Nephron progenitor cell (in vitro differentiated cells): ENCODE results near the gene KAT2A.

Experiments
- DNase-seq: peaks from one replicate; pipeline ENCODE4 v3.0.0; 2021
- H3K27ac Mint-ChIP-seq: 2 replicates; pipeline ENCODE4 v1.8.0; 2021; ENCODE audit warnings: mild to moderate bottlenecking, moderate library complexity, mixed read lengths
- H3K27me3 Mint-ChIP-seq: 2 replicates; pipeline ENCODE4 v1.8.0; 2021; ENCODE audit warnings: mild to moderate bottlenecking, low read depth, mixed read lengths; ENCODE audit not compliant: poor library complexity
- H3K36me3 Mint-ChIP-seq: 2 replicates; pipeline ENCODE4 v1.8.0; 2021; ENCODE audit warnings: low read depth, mixed read lengths
- H3K4me1 Mint-ChIP-seq: 2 replicates; pipeline ENCODE4 v1.8.0; 2021; ENCODE audit warnings: mixed read lengths
- H3K4me3 Mint-ChIP-seq: 2 replicates; pipeline ENCODE4 v1.8.0; 2021; ENCODE audit warnings: mild to moderate bottlenecking, moderate library complexity, mixed read lengths
- H3K9me3 Mint-ChIP-seq: 2 replicates; pipeline ENCODE4 v1.8.0; 2021; ENCODE audit warnings: mild to moderate bottlenecking, moderate library complexity, mixed read lengths
- CTCF ChIP-seq: fragments of 200-600 bp; sonication (generic); IDR thresholded peaks from 2 replicates; pipeline ENCODE4 v1.5.0; 2021; ENCODE audit warnings: antibody characterized with exemption

KAT2A gene

DNA sequence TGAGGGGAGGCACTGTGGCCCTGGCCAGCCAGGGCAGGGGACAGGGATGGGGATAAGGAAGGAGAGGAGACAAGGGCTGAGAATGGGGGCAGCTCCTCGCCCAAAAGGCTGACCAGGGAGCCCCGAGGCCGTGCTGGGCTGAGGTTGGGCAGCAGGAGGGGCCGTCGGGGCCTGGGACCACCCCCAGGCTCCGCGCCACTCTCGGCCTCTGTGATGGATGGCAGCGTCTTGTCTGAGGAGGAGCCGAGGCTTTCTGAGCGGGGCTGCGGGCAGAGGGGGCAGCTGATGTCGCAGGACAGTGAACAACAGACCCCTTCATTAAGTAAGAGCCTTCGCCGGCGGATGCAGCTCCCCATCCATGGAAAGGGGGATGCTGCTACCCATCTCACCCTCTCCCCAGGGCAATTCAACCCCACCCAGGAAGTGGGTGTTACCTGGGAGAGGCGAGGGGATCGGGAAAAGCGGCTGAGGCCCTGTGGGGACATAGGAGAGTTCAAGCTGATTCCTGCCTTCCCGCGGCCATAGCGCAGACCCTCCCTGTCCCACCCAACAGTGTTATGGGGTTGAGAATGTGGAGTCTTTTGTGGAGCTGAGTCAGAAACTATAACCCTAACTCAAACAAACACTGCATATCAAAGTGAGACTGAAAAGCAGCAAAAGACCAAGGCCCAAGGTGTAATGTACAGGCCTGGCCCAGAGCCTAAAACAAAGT, 42.7 kb upstream of the KAT2A start:
- no peak for DNase-seq
- Mint-ChIP-seq H3K27ac (no peak overlapping the region), H3K36me3 (no peaks in the 10 kb centered on the region), H3K9me3 (no peaks in the 10 kb centered on the region), H3K4me3 (no peak overlapping the region), H3K4me1 (peaks cover 23% of the 10 kb centered on the region), H3K27me3 (peaks cover 16% of the 10 kb centered on the region)
- TF ChIP-seq CTCF = no peak

GRCh38 chr17:42163113-42163512, 41.9 kb upstream of the KAT2A start:
- peak; percentile 36 for DNase-seq
- no peaks in the 10 kb centered on the region for H3K36me3 Mint-ChIP-seq
- H3K4me3 Mint-ChIP-seq = no peak overlapping the region
- no peak overlapping the region for H3K27ac Mint-ChIP-seq
- peaks cover 23% of the 10 kb centered on the region for H3K4me1 Mint-ChIP-seq
- TF ChIP-seq CTCF = peak; percentile 31
- peaks cover 16% of the 10 kb centered on the region for H3K27me3 Mint-ChIP-seq
- no peaks in the 10 kb centered on the region for H3K9me3 Mint-ChIP-seq

DNA sequence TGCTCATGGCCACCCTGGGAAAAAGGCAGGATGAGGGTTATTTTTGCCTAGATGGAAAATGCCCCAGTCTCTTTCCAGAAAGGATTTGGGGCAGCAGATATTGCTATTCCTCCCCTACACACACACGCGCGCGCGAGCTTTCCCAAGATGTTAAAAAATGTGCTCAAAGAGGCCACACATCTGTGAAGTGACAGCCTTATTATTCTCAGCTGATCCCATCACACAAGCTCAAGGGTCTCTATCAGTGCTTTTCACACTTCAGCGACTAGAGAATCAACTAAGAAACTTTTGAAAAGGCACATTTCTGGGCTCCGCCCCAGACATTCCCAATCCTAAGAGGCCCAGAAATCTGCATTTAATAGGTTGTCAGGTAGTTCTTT, 39.4 kb upstream of the KAT2A start:
- no peak for TF ChIP-seq CTCF
- no peak overlapping the region for H3K4me3 Mint-ChIP-seq
- no peaks in the 10 kb centered on the region for H3K9me3 Mint-ChIP-seq
- peaks cover 15% of the 10 kb centered on the region for H3K27me3 Mint-ChIP-seq
- H3K36me3 Mint-ChIP-seq = no peaks in the 10 kb centered on the region
- DNase-seq = no peak
- H3K4me1 Mint-ChIP-seq = peaks cover 31% of the 10 kb centered on the region
- H3K27ac Mint-ChIP-seq = no peak overlapping the region

DNA sequence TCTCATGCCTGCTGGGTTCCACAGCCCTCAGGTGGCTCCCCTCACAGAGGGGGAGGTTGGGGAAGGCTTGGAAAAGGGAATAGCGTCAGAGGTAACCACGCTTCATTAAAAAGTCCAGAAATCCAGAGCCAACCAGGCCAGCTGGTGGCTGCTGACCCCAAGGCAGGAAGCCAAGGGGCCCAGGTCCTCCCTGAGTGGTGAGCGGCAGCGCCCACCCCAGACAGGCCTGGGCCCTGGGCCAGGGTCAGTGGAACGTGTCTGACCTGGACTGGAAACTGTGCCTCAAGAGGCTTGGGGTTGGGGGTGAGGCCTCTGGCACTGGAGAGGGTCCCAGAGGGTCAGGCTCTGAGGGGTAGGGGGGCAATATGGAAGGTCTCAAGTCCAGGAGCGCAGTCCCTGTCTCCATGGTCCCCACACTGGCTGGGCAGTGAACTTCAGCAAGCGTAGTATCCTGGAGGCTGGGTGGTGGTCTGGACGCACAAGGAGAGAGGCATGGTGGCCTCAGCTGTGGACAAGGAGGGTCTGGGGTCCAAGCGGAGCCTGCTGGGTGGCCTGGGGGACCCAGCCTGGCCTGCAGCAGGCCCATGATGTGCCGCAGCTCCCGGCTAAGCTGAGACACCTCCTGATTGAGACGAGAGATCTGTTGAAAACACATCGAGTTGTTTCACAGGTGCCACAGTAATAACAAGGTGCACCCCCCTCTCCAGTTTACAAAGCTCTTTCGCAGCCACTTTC, 38.8 kb upstream of the KAT2A start:
- peaks cover 33% of the 10 kb centered on the region for H3K4me1 Mint-ChIP-seq
- no peaks in the 10 kb centered on the region for H3K9me3 Mint-ChIP-seq
- TF ChIP-seq CTCF = no peak
- H3K27me3 Mint-ChIP-seq = peaks cover 15% of the 10 kb centered on the region
- no peaks in the 10 kb centered on the region for H3K36me3 Mint-ChIP-seq
- peak overlapping the region; percentile 37 for H3K27ac Mint-ChIP-seq
- no peak for DNase-seq
- no peak overlapping the region for H3K4me3 Mint-ChIP-seq

DNA sequence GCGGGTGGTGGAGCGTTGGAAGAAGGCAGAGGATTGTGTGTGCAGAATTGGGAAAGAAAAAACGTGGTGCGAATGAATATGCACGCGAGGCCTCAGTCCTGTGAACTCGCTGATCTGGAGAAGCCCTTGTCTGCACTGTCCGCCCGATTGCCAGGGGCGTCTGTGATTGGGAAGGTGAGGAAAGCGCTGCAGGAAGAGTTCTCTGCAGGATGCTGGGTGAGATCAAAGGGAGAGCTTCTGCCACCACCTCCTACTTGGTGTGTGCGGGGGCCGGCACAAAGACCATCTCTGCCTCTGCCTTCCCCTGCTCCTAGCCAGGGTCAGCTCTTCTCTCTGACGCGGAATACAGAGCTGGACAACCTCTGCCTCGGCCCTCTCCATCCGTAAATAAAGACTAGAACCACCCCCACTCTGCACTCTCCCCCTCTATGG, 34.5 kb upstream of the KAT2A start:
- peak overlapping the region; percentile 98 for H3K4me3 Mint-ChIP-seq
- H3K9me3 Mint-ChIP-seq = no peaks in the 10 kb centered on the region
- no peaks in the 10 kb centered on the region for H3K36me3 Mint-ChIP-seq
- DNase-seq = no peak
- H3K27me3 Mint-ChIP-seq = peaks cover 6% of the 10 kb centered on the region
- no peak overlapping the region for H3K27ac Mint-ChIP-seq
- TF ChIP-seq CTCF = no peak
- H3K4me1 Mint-ChIP-seq = peaks cover 44% of the 10 kb centered on the region
